Activated naive CD4-positive, alpha-beta T cell treated with anti-CD3 and anti-CD28 coated beads, Interleukin-2, amount 10 ng/mL, durations not matched to agents 7 days and 5 days (primary cell): ENCODE measurements around the gene MRPS7.

Source experiments
- CTCF ChIA-PET: fragments of 350-600 bp; sonication (Branson Sonifier 250); formaldehyde crosslinking; loops from one replicate; lab custom pipeline; 2021; ENCODE audit warnings: antibody characterized with exemption; lab: Charles Lee
- DNase-seq: peaks from one replicate; pipeline ENCODE4 v3.0.0-alpha.2; 2020
- H3K27ac Mint-ChIP-seq: one replicate; pipeline ENCODE4 v1.8.0; 2021; ENCODE audit warnings: mild to moderate bottlenecking, moderate library complexity, mixed read lengths
- H3K27me3 Mint-ChIP-seq: one replicate; pipeline ENCODE4 v1.8.0; 2021; ENCODE audit warnings: mild to moderate bottlenecking, mixed read lengths
- H3K36me3 Mint-ChIP-seq: one replicate; pipeline ENCODE4 v1.8.0; 2021; ENCODE audit warnings: mixed read lengths
- H3K4me1 Mint-ChIP-seq: one replicate; pipeline ENCODE4 v1.8.0; 2021; ENCODE audit warnings: mixed read lengths
- H3K4me3 Mint-ChIP-seq: one replicate; pipeline ENCODE4 v1.8.0; 2021; ENCODE audit warnings: mild to moderate bottlenecking, moderate library complexity, mixed read lengths
- H3K9me3 Mint-ChIP-seq: one replicate; pipeline ENCODE4 v1.8.0; 2021; ENCODE audit warnings: mixed read lengths

MRPS7 gene

GRCh38 chr17:75261336-75262111, at the start of gene MRPS7, which contains the start of gene GGA3:
MRPS7 (plus strand) TSS chr17:75261879; CDS start chr17:75261901, 22 bp downstream.
GGA3 (minus strand) TSS chr17:75261606; CDS start chr17:75261587, 19 bp downstream.
- CTCF ChIA-PET = interaction anchor here (0.9 to 3.6 kb wide), 7 partner anchors 9 to 147 kb away, joined by 3 to 25 read pairs (median 6); partner anchors contain the start of genes MIF4GD, NT5C and SLC25A19
- Mint-ChIP-seq H3K9me3 (no peaks in the 10 kb centered on the region), H3K4me3 (peak within 1 kb of the TSS; percentile 97), H3K27ac (peak within 1 kb of the TSS; percentile 99), H3K4me1 (peaks cover 58% of the 10 kb centered on the region), H3K27me3 (no peaks in the 10 kb centered on the region), H3K36me3 (peaks cover 17% of the 10 kb centered on the region)
- DNase-seq = peak; percentile 97

DNA sequence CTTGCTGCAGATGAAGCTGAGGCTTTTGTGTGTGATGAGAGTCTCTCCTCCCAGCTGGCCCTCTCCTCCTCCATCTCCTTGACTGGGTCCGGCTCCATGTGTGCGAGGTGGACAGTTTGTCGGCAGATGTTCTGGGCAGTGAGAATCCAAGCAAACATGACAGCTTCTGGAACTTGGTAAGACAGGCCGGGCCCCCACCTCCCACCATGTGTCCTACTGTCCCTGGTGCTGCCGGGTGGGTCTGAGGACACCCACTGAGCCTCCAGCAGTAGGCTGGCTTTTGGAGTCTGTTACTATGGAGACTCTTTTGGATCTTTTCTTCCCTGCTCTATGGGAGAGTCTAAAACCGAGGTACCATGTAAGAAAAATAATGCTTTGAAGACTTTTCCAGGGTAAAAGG, 43.5 kb upstream of the MRPS7 start:
- Mint-ChIP-seq H3K9me3 (no peaks in the 10 kb centered on the region), H3K36me3 (peaks cover 44% of the 10 kb centered on the region), H3K4me3 (no peak overlapping the region), H3K27me3 (no peaks in the 10 kb centered on the region), H3K4me1 (no peaks in the 10 kb centered on the region), H3K27ac (no peak overlapping the region)
- DNase-seq = no peak
- CTCF ChIA-PET = interaction anchor here (1.0 to 3.1 kb wide), 2 partner anchors 18 to 21 kb away, joined by 3 to 15 read pairs; no protein-coding TSS in a partner anchor

- no peak for DNase-seq
- Mint-ChIP-seq H3K36me3 (peaks cover 44% of the 10 kb centered on the region), H3K27ac (no peak overlapping the region), H3K9me3 (no peaks in the 10 kb centered on the region), H3K4me3 (no peak overlapping the region), H3K4me1 (no peaks in the 10 kb centered on the region), H3K27me3 (no peaks in the 10 kb centered on the region)
- CTCF ChIA-PET = interaction anchor here (0.9 to 3.1 kb wide), 4 partner anchors 17 to 51 kb away, joined by 3 to 15 read pairs (median 4); partner anchors contain the start of gene MIF4GD
These were observed 41.9 kb upstream of the MRPS7 start for GRCh38 chr17:75219815-75220214.

DNA sequence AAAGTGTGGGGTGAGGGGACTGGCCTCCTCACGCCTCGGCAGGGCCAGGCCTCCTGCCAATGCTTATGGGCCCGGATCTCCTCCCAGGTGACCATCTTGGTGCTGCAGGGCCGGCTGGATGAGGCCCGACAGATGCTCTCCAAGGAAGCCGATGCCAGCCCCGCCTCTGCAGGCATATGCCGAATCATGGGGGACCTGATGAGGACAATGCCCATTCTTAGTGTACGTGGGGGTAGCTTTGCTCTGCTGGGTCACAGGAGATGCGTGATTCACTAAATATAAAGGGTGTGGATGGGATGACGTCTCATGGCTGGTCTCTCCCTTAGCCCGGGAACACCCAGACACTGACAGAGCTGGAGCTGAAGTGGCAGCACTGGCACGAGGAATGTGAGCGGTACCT, 36.7 kb upstream of the MRPS7 start:
- H3K4me1 Mint-ChIP-seq = no peaks in the 10 kb centered on the region
- no peak for DNase-seq
- H3K4me3 Mint-ChIP-seq = no peak overlapping the region
- no peaks in the 10 kb centered on the region for H3K27me3 Mint-ChIP-seq
- CTCF ChIA-PET = interaction anchor here (1.8 kb wide), 1 partner anchor 15 kb away, joined by 6 read pairs; no protein-coding TSS in a partner anchor
- H3K9me3 Mint-ChIP-seq = no peaks in the 10 kb centered on the region
- H3K27ac Mint-ChIP-seq = peak overlapping the region; percentile 62
- H3K36me3 Mint-ChIP-seq = peaks cover 34% of the 10 kb centered on the region

GRCh38 chr17:75227729-75228128, 34.0 kb upstream of the MRPS7 start:
- Mint-ChIP-seq H3K4me1 (no peaks in the 10 kb centered on the region), H3K4me3 (no peak overlapping the region), H3K27ac (no peak overlapping the region), H3K27me3 (no peaks in the 10 kb centered on the region), H3K9me3 (no peaks in the 10 kb centered on the region), H3K36me3 (peaks cover 51% of the 10 kb centered on the region)
- CTCF ChIA-PET = interaction anchor here (1.7 kb wide), 2 partner anchors 10 to 12 kb away, joined by 5 to 6 read pairs; no protein-coding TSS in a partner anchor
- DNase-seq = no peak

DNA sequence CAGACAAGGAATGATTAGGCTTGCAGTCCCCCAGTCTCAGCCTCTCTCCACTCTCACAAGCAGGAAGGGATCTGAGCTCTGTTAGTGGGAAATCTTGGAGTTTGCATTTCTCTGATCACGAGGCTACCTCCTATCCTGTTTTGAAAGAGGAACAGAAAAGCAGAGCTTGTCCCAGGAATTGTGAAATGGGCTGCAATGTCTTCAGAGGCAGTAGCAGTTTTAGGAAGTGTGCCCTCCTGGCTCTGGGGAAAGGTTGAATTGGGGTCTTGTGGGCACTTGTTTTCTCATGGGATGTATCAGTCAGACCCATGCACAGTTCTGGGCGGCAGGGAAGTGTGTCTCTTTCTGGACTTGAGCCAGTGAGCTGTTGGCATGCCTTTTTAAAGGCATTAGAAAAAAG, 33.4 kb upstream of the MRPS7 start:
- Mint-ChIP-seq H3K27ac (no peak overlapping the region), H3K4me3 (no peak overlapping the region), H3K27me3 (no peaks in the 10 kb centered on the region), H3K36me3 (peaks cover 53% of the 10 kb centered on the region), H3K9me3 (no peaks in the 10 kb centered on the region), H3K4me1 (no peaks in the 10 kb centered on the region)
- no peak for DNase-seq
- CTCF ChIA-PET = interaction anchor here (1.7 to 2.3 kb wide), 3 partner anchors 10 to 43 kb away, joined by 5 to 6 read pairs (median 6); partner anchors contain the start of gene MIF4GD

DNA sequence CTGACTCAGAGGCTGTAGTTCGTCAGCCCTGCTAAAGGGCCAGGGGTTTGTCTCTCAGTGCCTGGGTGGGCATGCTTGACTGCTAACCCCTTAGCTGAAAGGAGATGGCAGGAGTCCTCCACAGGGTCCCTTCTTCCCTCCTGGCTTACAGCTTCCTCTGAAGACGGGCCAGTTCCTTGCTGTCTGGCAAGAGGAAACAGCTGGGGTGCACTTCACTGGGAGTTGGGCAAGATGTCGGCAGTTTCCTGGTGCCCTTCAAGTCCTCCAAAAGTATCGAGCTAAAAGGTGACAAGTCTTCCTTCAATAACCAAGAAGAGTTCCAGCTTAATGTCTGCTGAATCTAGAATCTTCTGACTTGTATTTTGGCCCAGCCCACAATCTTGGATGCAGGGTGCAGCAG, 32.8 kb upstream of the MRPS7 start:
- no peaks in the 10 kb centered on the region for H3K9me3 Mint-ChIP-seq
- DNase-seq = no peak
- CTCF ChIA-PET = interaction anchor here (1.7 to 2.3 kb wide), 3 partner anchors 9 to 42 kb away, joined by 5 to 6 read pairs (median 6); partner anchors contain the start of gene MIF4GD
- peaks cover 51% of the 10 kb centered on the region for H3K36me3 Mint-ChIP-seq
- H3K4me3 Mint-ChIP-seq = no peak overlapping the region
- no peak overlapping the region for H3K27ac Mint-ChIP-seq
- no peaks in the 10 kb centered on the region for H3K27me3 Mint-ChIP-seq
- no peaks in the 10 kb centered on the region for H3K4me1 Mint-ChIP-seq

- Mint-ChIP-seq H3K36me3 (peaks cover 54% of the 10 kb centered on the region), H3K27me3 (no peaks in the 10 kb centered on the region), H3K4me3 (no peak overlapping the region), H3K9me3 (no peaks in the 10 kb centered on the region), H3K27ac (no peak overlapping the region), H3K4me1 (no peaks in the 10 kb centered on the region)
- DNase-seq = no peak
- CTCF ChIA-PET = interaction anchor here (1.0 to 2.5 kb wide), 3 partner anchors 9 to 19 kb away, joined by 3 to 11 read pairs (median 4); no protein-coding TSS in a partner anchor
These were observed 30.6 kb upstream of the MRPS7 start for GRCh38 chr17:75231071-75231470.

- H3K4me3 Mint-ChIP-seq = no peak overlapping the region
- no peak overlapping the region for H3K27ac Mint-ChIP-seq
- H3K9me3 Mint-ChIP-seq = no peaks in the 10 kb centered on the region
- CTCF ChIA-PET = interaction anchor here (0.7 to 2.5 kb wide), 3 partner anchors 8 to 118 kb away, joined by 3 to 11 read pairs (median 5); no protein-coding TSS in a partner anchor
- no peak for DNase-seq
- peaks cover 59% of the 10 kb centered on the region for H3K36me3 Mint-ChIP-seq
- no peaks in the 10 kb centered on the region for H3K27me3 Mint-ChIP-seq
- no peaks in the 10 kb centered on the region for H3K4me1 Mint-ChIP-seq
These were observed 29.8 kb upstream of the MRPS7 start for GRCh38 chr17:75231741-75232464.

GRCh38 chr17:75232786-75233185, 28.9 kb upstream of the MRPS7 start:
- Mint-ChIP-seq H3K9me3 (no peaks in the 10 kb centered on the region), H3K4me1 (no peaks in the 10 kb centered on the region), H3K4me3 (no peak overlapping the region), H3K36me3 (peaks cover 66% of the 10 kb centered on the region), H3K27me3 (no peaks in the 10 kb centered on the region), H3K27ac (no peak overlapping the region)
- DNase-seq = no peak
- CTCF ChIA-PET = interaction anchor here (0.5 to 1.1 kb wide), 2 partner anchors 119 to 190 kb away, joined by 3 to 5 read pairs; no protein-coding TSS in a partner anchor

GRCh38 chr17:75237100-75238014, 24.3 kb upstream of the MRPS7 start:
- Mint-ChIP-seq H3K4me3 (no peak overlapping the region), H3K36me3 (peaks cover 59% of the 10 kb centered on the region), H3K9me3 (no peaks in the 10 kb centered on the region), H3K4me1 (peaks cover 13% of the 10 kb centered on the region), H3K27ac (no peak overlapping the region), H3K27me3 (no peaks in the 10 kb centered on the region)
- CTCF ChIA-PET = interaction anchor here (0.8 to 4.5 kb wide), 7 partner anchors 9 to 124 kb away, joined by 3 to 42 read pairs (median 5); no protein-coding TSS in a partner anchor
- no peak for DNase-seq

- H3K4me3 Mint-ChIP-seq = no peak overlapping the region
- H3K4me1 Mint-ChIP-seq = peaks cover 18% of the 10 kb centered on the region
- no peak overlapping the region for H3K27ac Mint-ChIP-seq
- no peak for DNase-seq
- CTCF ChIA-PET = interaction anchor here (0.6 to 4.5 kb wide), 6 partner anchors 9 to 371 kb away, joined by 4 to 42 read pairs (median 10); no protein-coding TSS in a partner anchor
- peaks cover 56% of the 10 kb centered on the region for H3K36me3 Mint-ChIP-seq
- H3K9me3 Mint-ChIP-seq = no peaks in the 10 kb centered on the region
- H3K27me3 Mint-ChIP-seq = no peaks in the 10 kb centered on the region
These were observed 23.6 kb upstream of the MRPS7 start for GRCh38 chr17:75238020-75238580.
